H1 (cell line): Measurements from ENCODE around the gene ZBTB20. TPM values are rescaled to one million over a fixed set of nuclear protein-coding genes. Genes with fewer than 3 reads are reported as not detected.

Experiments
- CTCF ChIA-PET: fragments of 300-600 bp; sonication (Branson Sonifier 250); formaldehyde crosslinking; loops from one replicate; lab custom pipeline; 2021; ENCODE audit not compliant: partially characterized antibody; lab: Charles Lee
- POLR2A ChIA-PET: fragments of 300-600 bp; sonication (Branson Sonifier 250); formaldehyde crosslinking; loops from one replicate; lab custom pipeline; 2021; ENCODE audit warnings: inconsistent platforms; ENCODE audit not compliant: partially characterized antibody; lab: Charles Lee
- DNase-seq, 2 experiments: peaks; one replicate each; pipeline versions ENCODE4 v3.0.0 to v3.0.0-alpha.2; 2010 to 2022; ENCODE audit warnings: low spot score in 2 of 2, low read depth in 1 of 2, mixed read lengths in 1 of 2
- FAIRE-seq: peaks from 2 replicates; lab custom pipeline; 2011; peaks lifted over from hg19 to GRCh38; lab: Jason Lieb, UNC
- H2AFZ ChIP-seq: 2 replicates; pipeline ENCODE4 v1.8.1; 2012; ENCODE audit warnings: low read length, inconsistent platforms
- H2AK5ac ChIP-seq: 2 replicates; pipeline ENCODE4 v1.6.1; 2013; ENCODE audit warnings: low read depth, low read length
- H2BK120ac ChIP-seq: replicated peaks from 2 replicates; pipeline ENCODE3; 2013; ENCODE audit warnings: low read depth, low read length, inconsistent platforms
- H2BK12ac ChIP-seq: 2 replicates; pipeline ENCODE4 v1.6.1; 2013; ENCODE audit warnings: low read depth, low read length
- H2BK15ac ChIP-seq: 2 replicates; pipeline ENCODE4 v1.6.1; 2013; ENCODE audit warnings: low read length
- H2BK20ac ChIP-seq: 2 replicates; pipeline ENCODE4 v1.6.1; 2013; ENCODE audit warnings: low read length
- H2BK5ac ChIP-seq: 2 replicates; pipeline ENCODE4 v1.6.1; 2013; ENCODE audit warnings: low read depth, low read length
- H3K14ac ChIP-seq: 2 replicates; pipeline ENCODE4 v1.6.1; 2013; ENCODE audit warnings: inconsistent platforms; ENCODE audit not compliant: insufficient read length
- H3K18ac ChIP-seq: 2 replicates; pipeline ENCODE4 v1.6.1; 2013; ENCODE audit warnings: low read length; ENCODE audit errors: extremely low read depth
- H3K23ac ChIP-seq: 2 replicates; pipeline ENCODE4 v1.6.1; 2013; ENCODE audit warnings: inconsistent platforms; ENCODE audit not compliant: insufficient read length
- H3K23me2 ChIP-seq: 2 replicates; pipeline ENCODE4 v1.6.1; 2013; ENCODE audit warnings: low read depth, low read length
- H3K27ac ChIP-seq: 2 replicates; pipeline ENCODE4 v1.6.1; 2011; ENCODE audit warnings: low read depth, low read length, inconsistent platforms
- H3K27me3 ChIP-seq, 4 experiments: replicated peaks in 1 of 4; 1 replicate in 1 of 4; 2 replicates in 3 of 4; pipeline versions ENCODE4 v1.6.1 to v1.8.1; 2011 to 2013; ENCODE audit warnings: low read length in 3 of 4, mild to moderate bottlenecking in 3 of 4, inconsistent platforms in 2 of 4, mixed read lengths in 2 of 4, moderate library complexity in 1 of 4; ENCODE audit not compliant: control insufficient read depth in 3 of 4, insufficient read depth in 3 of 4; ENCODE audit errors: extremely low read depth in 1 of 4
- H3K36me3 ChIP-seq, 4 experiments: 2 replicates each; pipeline versions ENCODE4 v1.6.1 to v1.8.1; 2011 to 2013; ENCODE audit warnings: mild to moderate bottlenecking in 4 of 4, low read length in 3 of 4, moderate library complexity in 2 of 4, control low read depth in 1 of 4, inconsistent platforms in 1 of 4; ENCODE audit not compliant: insufficient read depth in 4 of 4, control insufficient read depth in 2 of 4
- H3K4ac ChIP-seq: replicated peaks from 2 replicates; pipeline ENCODE3; 2013; ENCODE audit warnings: low read length, low read depth, mixed read lengths, inconsistent platforms; ENCODE audit not compliant: insufficient read length
- H3K4me1 ChIP-seq, 4 experiments: replicated peaks in 1 of 4; 1 replicate in 1 of 4; 2 replicates in 3 of 4; pipeline versions ENCODE4 v1.6.1 to v1.8.1; 2011 to 2013; ENCODE audit warnings: low read length in 3 of 4, inconsistent platforms in 2 of 4, mixed read lengths in 1 of 4; ENCODE audit not compliant: insufficient read depth in 4 of 4, control insufficient read depth in 3 of 4
- H3K4me2 ChIP-seq, 2 experiments: 2 replicates each; pipeline versions ENCODE4 v1.6.1 to v1.8.1; 2011 to 2013; ENCODE audit warnings: low read depth in 2 of 2, low read length in 2 of 2, control low read depth in 1 of 2, inconsistent platforms in 1 of 2, mild to moderate bottlenecking in 1 of 2; ENCODE audit not compliant: insufficient read depth in 1 of 2
- H3K4me3 ChIP-seq, 4 experiments: fragments of 200-600, 300-600 bp in 1 of 4; sonication (generic), shearing (Covaris generic), sonication (Bioruptor Twin) in 1 of 4; 2 replicates each; pipeline versions ENCODE4 v1.5.1 to v1.8.1; 2011 to 2016; ENCODE audit warnings: low read length in 4 of 4, low read depth in 3 of 4, control low read depth in 2 of 4, inconsistent platforms in 2 of 4, mild to moderate bottlenecking in 2 of 4, mixed read lengths in 1 of 4, moderate library complexity in 1 of 4; ENCODE audit not compliant: insufficient read depth in 2 of 4; ENCODE audit errors: extremely low read depth in 1 of 4
- H3K56ac ChIP-seq: replicated peaks from 2 replicates; pipeline ENCODE3; 2013; ENCODE audit warnings: low read depth, mild to moderate bottlenecking, mixed read lengths, low read length, inconsistent platforms; ENCODE audit not compliant: insufficient read length
- H3K79me1 ChIP-seq: 2 replicates; pipeline ENCODE4 v1.6.1; 2013; ENCODE audit warnings: low read depth, low read length, control low read depth
- H3K79me2 ChIP-seq, 2 experiments: 2 replicates each; pipeline versions ENCODE4 v1.6.1 to v1.8.1; 2012 to 2013; ENCODE audit warnings: low read length in 2 of 2, mild to moderate bottlenecking in 2 of 2, inconsistent platforms in 1 of 2; ENCODE audit not compliant: insufficient read depth in 2 of 2, control insufficient read depth in 1 of 2
- H3K9ac ChIP-seq, 4 experiments: replicated peaks in 1 of 4; 1 replicate in 1 of 4; 2 replicates in 3 of 4; pipeline versions ENCODE4 v1.6.1 to v1.8.1; 2011 to 2013; ENCODE audit warnings: low read depth in 3 of 4, low read length in 3 of 4, control low read depth in 2 of 4, mild to moderate bottlenecking in 2 of 4, moderate library complexity in 2 of 4, inconsistent platforms in 1 of 4; ENCODE audit errors: extremely low read depth in 1 of 4
- H3K9me3 ChIP-seq, 2 experiments: 2 replicates each; pipeline versions ENCODE4 v1.6.1 to v1.8.1; 2012 to 2013; ENCODE audit warnings: mild to moderate bottlenecking in 2 of 2, moderate library complexity in 2 of 2, control low read depth in 1 of 2, inconsistent platforms in 1 of 2, low read depth in 1 of 2, low read length in 1 of 2, mixed read lengths in 1 of 2; ENCODE audit not compliant: insufficient read depth in 2 of 2
- H4K20me1 ChIP-seq, 2 experiments: replicated peaks in 1 of 2; 2 replicates each; pipeline versions ENCODE3 to v1.8.1; 2011 to 2013; ENCODE audit warnings: inconsistent platforms in 2 of 2, low read length in 2 of 2, mild to moderate bottlenecking in 1 of 2; ENCODE audit not compliant: insufficient read depth in 2 of 2, control insufficient read depth in 1 of 2
- H4K5ac ChIP-seq: 2 replicates; pipeline ENCODE4 v1.6.1; 2013; ENCODE audit warnings: low read length, low read depth, mixed read lengths, inconsistent platforms; ENCODE audit not compliant: insufficient read length
- H4K8ac ChIP-seq: 2 replicates; pipeline ENCODE4 v1.8.0; 2013; ENCODE audit warnings: mild to moderate bottlenecking, moderate library complexity, low read length, inconsistent platforms; ENCODE audit not compliant: insufficient read depth; ENCODE audit errors: extremely low read depth
- H4K91ac ChIP-seq: replicated peaks from 2 replicates; pipeline ENCODE3; 2013; ENCODE audit warnings: low read length, mixed read lengths, inconsistent platforms; ENCODE audit not compliant: insufficient read length
- CBX8 ChIP-seq: fragments of 300-800, 300-1000 bp; sonication (generic); IDR thresholded peaks from 2 replicates; pipeline ENCODE4 v1.7.1; 2016; ENCODE audit warnings: low read depth, low read length, borderline replicate concordance
- CTCF ChIP-seq, 3 experiments: IDR thresholded peaks; 1 replicate in 2 of 3; 2 replicates in 1 of 3; pipeline versions ENCODE4 v1.5.1 to v1.6.1; 2011; ENCODE audit warnings: low read length in 3 of 3, mild to moderate bottlenecking in 3 of 3, inconsistent platforms in 2 of 3, low read depth in 1 of 3, moderate library complexity in 1 of 3; ENCODE audit not compliant: insufficient read depth in 1 of 3; ENCODE audit errors: control extremely low read depth in 1 of 3
- KDM1A ChIP-seq: fragments of 200-600, 300-600 bp; sonication (generic); IDR thresholded peaks from 2 replicates; pipeline ENCODE4 v1.7.1; 2016; ENCODE audit warnings: mild to moderate bottlenecking, low read length, borderline replicate concordance
- KDM5A ChIP-seq: fragments of 200-600 bp; IDR thresholded peaks from 2 replicates; pipeline ENCODE4 v1.7.1; 2012; ENCODE audit warnings: mild to moderate bottlenecking, low read length, inconsistent platforms, mixed read lengths
- RAD21 ChIP-seq, 2 experiments: IDR thresholded peaks in 1 of 2; conservative IDR thresholded peaks in 1 of 2; 2 replicates each; pipeline ENCODE4 v1.6.1; 2011; ENCODE audit warnings: low read depth in 2 of 2, low read length in 2 of 2, improper control_type of control experiment in 1 of 2, inconsistent platforms in 1 of 2, mild to moderate bottlenecking in 1 of 2, moderate library complexity in 1 of 2
- RFX5 ChIP-seq: IDR thresholded peaks from 2 replicates; pipeline ENCODE4 v1.6.1; 2011; ENCODE audit warnings: low read depth, low read length, improper control_type of control experiment, borderline replicate concordance
- RNF2 ChIP-seq: fragments of 200-900, 300-1000 bp; sonication (generic); IDR thresholded peaks from 2 replicates; pipeline ENCODE4 v1.7.1; 2016; ENCODE audit warnings: borderline replicate concordance, low read depth, mild to moderate bottlenecking, antibody characterized with exemption, low read length; ENCODE audit not compliant: poor library complexity, severe bottlenecking; ENCODE audit errors: missing control alignments
- SP4 ChIP-seq: IDR thresholded peaks from 2 replicates; pipeline ENCODE4 v1.6.1; 2012; ENCODE audit warnings: low read length, inconsistent platforms
- TAF1 ChIP-seq: IDR thresholded peaks from 2 replicates; pipeline ENCODE4 v1.6.1; 2011; ENCODE audit warnings: mild to moderate bottlenecking, low read depth, low read length
- YY1 ChIP-seq: IDR thresholded peaks from 2 replicates; pipeline ENCODE4 v1.6.1; 2011; ENCODE audit warnings: low read depth, mild to moderate bottlenecking, low read length
- ZNF274 ChIP-seq: IDR thresholded peaks from 2 replicates; pipeline ENCODE4 v1.7.0; 2012; ENCODE audit warnings: low read length, borderline replicate concordance; ENCODE audit errors: extremely low read depth
- WGBS, 2 experiments: shearing (Covaris generic) in 1 of 2; methylation state at CpG; one replicate each; pipeline versions ENCODE4 v1.1.6 to v1.1.7; 2013 to 2015; ENCODE audit warnings: low lambda C conversion rate in 2 of 2, mixed read lengths in 2 of 2, inconsistent platforms in 1 of 2, low coverage in 1 of 2, missing lambda C conversion rate in 1 of 2; ENCODE audit not compliant: insufficient replicate concordance in 2 of 2, insufficient coverage in 1 of 2, insufficient read length in 1 of 2; ENCODE audit errors: extremely low coverage in 1 of 2, missing lambda C conversion rate in 1 of 2; 5-methylcytosine and 5-hydroxymethylcytosine counted together
- polyA plus RNA-seq, 7 experiments: library from polyadenylated mRNA; depleted of rRNA in 3 of 7; stranded (reverse) in 5 of 7; unstranded in 2 of 7; fragments of >200 nt in 5 of 7; fragments of 200-250 nt in 2 of 7; gene quantifications; 1 replicate in 5 of 7; 2 replicates in 1 of 7; 4 replicates in 1 of 7; pipeline versions ENCODE4 v1.2.1 to v1.2.3, GENCODE V29; 2011 to 2013; ENCODE audit warnings: missing spikeins in 2 of 7, mixed read lengths in 2 of 7
- total RNA-seq: library from RNA; stranded (reverse); fragmentation: NEBNext Ultra II Directional; extraction: Animal tissue kit (Norgen Biotek cat#: 25700); gene quantifications from 2 replicates; pipeline ENCODE4 v1.2.1, GENCODE V29; 2021

Gene ZBTB20
- total and polyA plus RNA-seq, 2 of the 8 experiments (the other 6 are each of a cell fraction or from before 2014, with no cell fraction given), result 0.35 to 1.3 TPM

GRCh38 chr3:114299421-114299820, 847.7 kb downstream of the ZBTB20 start:
- no peak overlapping the region for H3K4me2 ChIP-seq
- H3K27ac ChIP-seq, result no peak overlapping the region
- H2BK15ac ChIP-seq, result no peak overlapping the region
- H3K9me3 ChIP-seq, result no peaks in the 10 kb centered on the region
- H3K4me3 ChIP-seq, result no peak overlapping the region
- H4K5ac ChIP-seq, result no peak overlapping the region
- no peak overlapping the region for H3K4ac ChIP-seq
- no peak overlapping the region for H2AK5ac ChIP-seq
- no peaks in the 10 kb centered on the region for H3K79me2 ChIP-seq
- H4K8ac ChIP-seq, result no peak overlapping the region
- H2AFZ ChIP-seq, result no peak overlapping the region
- ChIA-PET POLR2A (interaction anchor here (1.4 kb wide), 1 partner anchor 13 kb away, joined by 3 read pairs; no protein-coding TSS in a partner anchor), CTCF (interaction anchor here (0.8 to 3.0 kb wide), 9 partner anchors 8 to 143 kb away, joined by 3 to 16 read pairs (median 4); no protein-coding TSS in a partner anchor)
- no peak overlapping the region for H2BK120ac ChIP-seq
- H3K36me3 ChIP-seq, result no peaks in the 10 kb centered on the region
- no peak overlapping the region for H4K91ac ChIP-seq
- H4K20me1 ChIP-seq, result no peaks in the 10 kb centered on the region
- FAIRE-seq, result no peak
- 96% methylated on average over 13 of the region's 13 CpGs; no CpG with 5 or more reads in 1 of the 2 experiments for WGBS, 2 experiments
- no peaks in the 10 kb centered on the region for H3K27me3 ChIP-seq
- H3K18ac ChIP-seq, result no peak overlapping the region
- H3K56ac ChIP-seq, result no peak overlapping the region
- no peaks in the 10 kb centered on the region for H3K79me1 ChIP-seq
- H3K4me1 ChIP-seq, result no peaks in the 10 kb centered on the region
- no peak for DNase-seq
- H2BK5ac ChIP-seq, result no peak overlapping the region
- no peak overlapping the region for H3K23ac ChIP-seq
- H3K14ac ChIP-seq, result no peak overlapping the region
- no peak overlapping the region for H3K9ac ChIP-seq
- no peak overlapping the region for H2BK12ac ChIP-seq
- H3K23me2 ChIP-seq, result no peaks in the 10 kb centered on the region
- H2BK20ac ChIP-seq, result no peak overlapping the region
- TF ChIP-seq RFX5 (no peak), CBX8 (no peak), RNF2 (no peak), ZNF274 (no peak), TAF1 (no peak), RAD21 (IDR thresholded peaks at IDR 0.05 in 1 of 2, conservative IDR thresholded peaks at IDR 0.05 in 1 of 2; ENCODE audit: low read depth in 2 of 2, low read length in 2 of 2) (peak in 1 of 2 experiments; percentile 37; a peak in 3 of 4 replicates), YY1 (peak; percentile 35; the same call in 1 of the 2 replicates), KDM1A (no peak), SP4 (no peak), CTCF (IDR thresholded peaks at IDR 0.05; ENCODE audit: control extremely low read depth in 1 of 3, insufficient read depth in 1 of 3, low read depth in 1 of 3, low read length in 3 of 3) (peak; percentile 40 to 59 (median 40)), KDM5A (no peak)
